Gastroesophageal sphincter (tissue), 3 donors: ENCODE results near the gene LMO2.

Experiments used
- CTCF ChIP-seq, 4 experiments: fragments of 200-600 bp in 2 of 4; fragments of 450-650 bp in 2 of 4; sonication (generic) in 1 of 4; IDR thresholded peaks; one replicate each; pipeline ENCODE4 v1.5.1; 2017 to 2019; ENCODE audit warnings: antibody characterized with exemption in 4 of 4, mild to moderate bottlenecking in 2 of 4, moderate library complexity in 2 of 4
- EP300 ChIP-seq: sonication (generic); formaldehyde crosslinking; IDR thresholded peaks from one replicate; pipeline ENCODE4 v1.6.1; 2017; ENCODE audit warnings: antibody characterized with exemption, mild to moderate bottlenecking
- POLR2A ChIP-seq, 2 donors: fragments of 450-650 bp; IDR thresholded peaks; one replicate each; pipeline ENCODE4 v1.6.1; 2017; ENCODE audit warnings: antibody characterized with exemption in 2 of 2, mild to moderate bottlenecking in 2 of 2, moderate library complexity in 1 of 2
- POLR2AphosphoS5 ChIP-seq: sonication (generic); formaldehyde crosslinking; IDR thresholded peaks from one replicate; pipeline ENCODE4 v1.6.1; 2017; ENCODE audit warnings: antibody characterized with exemption

- TF ChIP-seq POLR2A (IDR thresholded peaks at IDR 0.05) (no peak), EP300 (no peak), CTCF (IDR thresholded peaks at IDR 0.05) (no peak), POLR2AphosphoS5 (no peak)
Observed at GRCh38 chr11:33935461-33936456, 43.9 kb upstream of the LMO2 start.
